OCI-LY7 (cell line): ENCODE measurements around the gene CHMP1B.

Experiments used
- EZH2phosphoT487 ChIP-seq: fragments of 200-600 bp; sonication (generic); IDR thresholded peaks from 2 replicates; pipeline ENCODE4 v1.6.1; 2018; ENCODE audit warnings: low read depth, borderline replicate concordance, mild to moderate bottlenecking, mixed run types, antibody characterized with exemption, low read length, moderate library complexity, mixed read lengths
- TF ChIP-seq, protein P1 (sequence below): fragments of 200-600 bp; sonication (generic); conservative IDR thresholded peaks from 2 replicates; pipeline ENCODE4 v1.5.1; 2014; ENCODE audit warnings: mild to moderate bottlenecking, antibody characterized with exemption, low read length, moderate library complexity, mixed read lengths

DNA sequence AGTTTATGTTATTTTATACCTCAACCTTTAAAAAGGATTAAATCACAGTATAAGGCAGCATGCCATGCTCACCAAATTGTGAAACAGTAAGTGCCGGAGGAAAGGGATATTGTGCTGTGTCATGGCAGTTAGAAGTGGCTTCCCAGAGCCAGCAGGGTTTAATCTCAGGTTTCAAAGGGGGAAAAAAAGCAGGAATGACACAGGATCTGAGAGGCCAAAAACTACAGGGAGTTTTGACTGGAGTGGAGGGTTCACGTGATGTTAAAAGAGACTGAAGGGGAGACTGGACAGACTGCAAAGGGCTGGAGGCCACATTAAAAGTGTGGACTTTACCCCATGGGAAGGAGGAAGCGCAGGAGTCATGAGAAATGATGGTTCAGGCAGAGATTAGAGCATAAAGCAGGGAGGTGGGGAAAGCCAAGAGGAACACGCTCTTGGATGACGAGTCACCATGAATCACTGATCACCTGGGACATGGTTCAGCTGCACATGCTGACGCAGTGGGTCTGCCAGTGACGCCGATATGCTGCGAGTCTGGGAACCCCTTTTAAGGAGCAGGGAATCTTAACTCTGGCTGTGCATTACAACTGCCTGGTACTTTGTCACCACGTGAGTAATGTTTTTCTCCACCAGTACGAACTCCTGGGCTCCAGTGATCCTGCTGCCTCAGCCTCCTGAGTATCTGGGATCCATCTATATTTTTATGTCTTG, 6.1 kb downstream of the CHMP1B start:
- TF ChIP-seq, protein P1, sequence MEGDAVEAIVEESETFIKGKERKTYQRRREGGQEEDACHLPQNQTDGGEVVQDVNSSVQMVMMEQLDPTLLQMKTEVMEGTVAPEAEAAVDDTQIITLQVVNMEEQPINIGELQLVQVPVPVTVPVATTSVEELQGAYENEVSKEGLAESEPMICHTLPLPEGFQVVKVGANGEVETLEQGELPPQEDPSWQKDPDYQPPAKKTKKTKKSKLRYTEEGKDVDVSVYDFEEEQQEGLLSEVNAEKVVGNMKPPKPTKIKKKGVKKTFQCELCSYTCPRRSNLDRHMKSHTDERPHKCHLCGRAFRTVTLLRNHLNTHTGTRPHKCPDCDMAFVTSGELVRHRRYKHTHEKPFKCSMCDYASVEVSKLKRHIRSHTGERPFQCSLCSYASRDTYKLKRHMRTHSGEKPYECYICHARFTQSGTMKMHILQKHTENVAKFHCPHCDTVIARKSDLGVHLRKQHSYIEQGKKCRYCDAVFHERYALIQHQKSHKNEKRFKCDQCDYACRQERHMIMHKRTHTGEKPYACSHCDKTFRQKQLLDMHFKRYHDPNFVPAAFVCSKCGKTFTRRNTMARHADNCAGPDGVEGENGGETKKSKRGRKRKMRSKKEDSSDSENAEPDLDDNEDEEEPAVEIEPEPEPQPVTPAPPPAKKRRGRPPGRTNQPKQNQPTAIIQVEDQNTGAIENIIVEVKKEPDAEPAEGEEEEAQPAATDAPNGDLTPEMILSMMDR, result no peak
- TF ChIP-seq EZH2phosphoT487, result no peak
